Measurements from ENCODE around the gene FAM90A26.
"Not testable (repeated sequence)": the region's sequence is repeated elsewhere in the genome, so short reads cannot be mapped to it uniquely, and the experiment has no call there.

The FAM90A26 gene

GRCh38 chr4:9165990-9166389 is 4.2 kb upstream of the FAM90A26 start:
- not testable (repeated sequence) for DNase-seq

- not testable (repeated sequence) for DNase-seq
Observed at GRCh38 chr4:9210357-9210756, 40.1 kb downstream of the FAM90A26 start, which contains the start of gene USP17L10. Gene USP17L10, plus strand, starts transcription at chr4:9210657. Its CDS starts 0 bp downstream, at chr4:9210657.

GRCh38 chr4:9214701-9215100 is 44.5 kb downstream of the FAM90A26 start:
- not testable (repeated sequence) for DNase-seq

- not testable (repeated sequence) for DNase-seq
Observed at GRCh38 chr4:9215105-9215504, 44.9 kb downstream of the FAM90A26 start, which contains the start of gene USP17L11. Gene USP17L11, plus strand, starts transcription at chr4:9215405. Its CDS starts 0 bp downstream, at chr4:9215405.

- DNase-seq = not testable (repeated sequence)
Observed at GRCh38 chr4:9219852-9220251, 49.6 kb downstream of the FAM90A26 start, which contains the start of gene USP17L12. Gene USP17L12, plus strand, starts transcription at chr4:9220152. Its CDS starts 0 bp downstream, at chr4:9220152.

- not testable (repeated sequence) for DNase-seq
Observed at GRCh38 chr4:9224596-9224995, 54.4 kb downstream of the FAM90A26 start, which contains the start of gene USP17L13. Gene USP17L13, plus strand, starts transcription at chr4:9224896. Its CDS starts 0 bp downstream, at chr4:9224896.
